ENCODE data around the gene TBX19.

The TBX19 gene

DNA sequence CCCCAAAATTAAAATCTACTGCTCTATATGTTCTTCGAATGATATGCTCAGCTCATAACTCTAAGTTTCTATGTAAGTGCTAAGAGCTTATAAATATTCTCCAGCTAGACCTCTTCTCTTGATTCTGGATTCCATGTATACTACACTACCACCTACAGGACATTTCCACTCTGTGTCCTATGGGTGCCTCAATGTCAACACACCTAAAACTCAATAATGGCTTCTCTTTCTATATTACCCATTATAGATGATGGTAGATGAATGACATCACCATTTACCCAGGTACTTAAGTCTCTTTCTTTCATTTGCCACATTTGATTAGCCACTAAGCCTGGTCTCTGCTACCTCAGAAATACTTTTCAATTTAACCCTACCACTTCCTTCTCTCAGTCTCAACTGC is 41.3 kb downstream of the TBX19 start:
- no peak for DNase-seq

DNA sequence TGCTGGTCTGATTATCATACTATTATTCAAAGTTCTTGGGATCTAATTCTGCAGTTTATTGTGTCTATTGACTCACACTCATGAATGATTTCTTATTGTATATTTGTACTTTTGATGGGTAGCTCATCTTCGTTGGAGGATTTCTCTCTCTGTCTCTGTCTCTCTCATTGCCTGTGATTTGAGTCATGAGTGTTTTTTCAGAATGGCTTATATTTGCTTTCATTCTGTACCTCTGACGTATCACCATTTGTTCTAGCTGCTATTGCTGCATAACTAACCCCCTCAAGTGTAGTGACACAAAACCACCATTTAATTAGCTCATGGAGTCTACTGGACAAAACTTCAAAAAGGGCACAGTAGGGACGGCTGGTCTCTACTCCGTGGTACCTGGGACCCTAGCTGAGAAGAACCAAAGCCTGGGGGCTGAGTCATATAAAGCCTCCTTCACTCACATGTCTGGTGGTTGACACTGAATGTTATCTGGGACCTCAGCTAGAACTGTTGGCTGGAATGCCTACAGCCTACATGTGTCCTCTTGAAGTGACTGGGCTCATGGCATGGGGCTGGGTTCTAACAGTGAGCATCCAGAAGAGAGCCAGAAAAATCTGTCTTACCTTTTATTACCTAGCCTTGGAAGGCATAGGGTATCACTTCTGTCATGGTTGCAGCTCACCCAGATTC is 44.2 kb downstream of the TBX19 start:
- no peak for DNase-seq

DNA sequence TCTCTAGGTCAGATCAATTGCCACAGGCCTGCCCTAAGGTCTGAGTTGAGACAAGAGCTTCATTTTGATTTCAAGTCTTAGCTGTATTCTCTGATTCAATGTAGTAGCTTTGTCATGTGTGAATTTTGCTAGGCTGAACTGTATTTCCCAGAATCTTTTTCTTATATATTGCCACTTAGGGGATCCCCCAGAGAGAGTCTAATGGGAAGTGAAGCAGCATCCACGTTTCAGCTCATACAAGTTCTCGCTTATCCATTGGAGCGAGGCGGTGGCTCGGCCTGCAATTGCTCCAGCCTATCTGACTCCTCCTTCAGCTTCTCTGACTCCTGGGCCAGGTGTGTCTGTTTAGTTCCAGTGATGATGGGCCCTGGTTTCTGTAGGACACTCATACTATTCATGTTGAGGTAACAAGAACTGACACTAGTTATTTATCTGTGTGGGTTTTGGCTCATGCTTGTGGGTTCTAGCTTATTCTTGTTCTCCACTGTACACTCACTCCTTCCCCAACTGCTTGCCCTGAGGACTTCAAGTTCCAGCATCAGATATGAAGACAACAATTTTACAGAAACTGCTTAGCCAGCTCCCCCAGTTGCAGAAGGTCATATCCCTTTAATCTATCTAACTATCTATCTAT is 48.2 kb downstream of the TBX19 start:
- no peak for DNase-seq

DNA sequence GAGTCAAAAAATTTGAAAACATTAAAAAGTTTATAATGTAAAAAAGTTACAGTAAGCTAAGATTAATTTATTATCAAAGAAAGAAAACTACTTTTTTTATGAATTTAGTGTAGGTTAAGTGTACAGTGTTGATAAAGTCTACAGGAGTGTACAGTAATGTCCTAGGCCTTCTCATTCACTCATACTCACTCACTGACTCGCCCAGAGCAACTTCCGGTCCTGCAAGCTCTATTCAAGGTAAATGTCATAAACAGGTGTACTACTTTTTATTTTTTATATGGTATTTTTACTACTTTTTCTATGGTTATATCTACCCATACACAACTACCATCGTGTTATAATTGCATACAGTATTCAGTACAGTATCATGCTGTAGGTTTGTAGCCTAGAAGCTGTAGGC is 49.6 kb downstream of the TBX19 start:
- DNase-seq, result no peak

DNA sequence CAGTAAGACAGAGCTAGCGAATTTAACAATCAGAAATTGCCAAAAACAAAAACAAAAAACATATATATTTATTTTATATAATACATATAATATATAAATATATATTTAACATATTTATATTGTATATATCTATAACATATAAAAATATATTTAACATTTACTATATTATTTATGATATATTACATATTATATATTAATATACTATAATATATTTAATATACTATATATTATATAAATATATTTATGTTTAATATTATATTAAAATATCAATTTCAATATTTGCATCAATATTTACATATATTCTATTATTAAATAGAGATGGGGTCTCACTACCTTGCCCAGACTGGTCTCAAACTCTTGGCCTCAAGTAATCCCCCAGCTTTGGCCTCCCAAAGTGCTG is 50.9 kb downstream of the TBX19 start:
- DNase-seq, result no peak

DNA sequence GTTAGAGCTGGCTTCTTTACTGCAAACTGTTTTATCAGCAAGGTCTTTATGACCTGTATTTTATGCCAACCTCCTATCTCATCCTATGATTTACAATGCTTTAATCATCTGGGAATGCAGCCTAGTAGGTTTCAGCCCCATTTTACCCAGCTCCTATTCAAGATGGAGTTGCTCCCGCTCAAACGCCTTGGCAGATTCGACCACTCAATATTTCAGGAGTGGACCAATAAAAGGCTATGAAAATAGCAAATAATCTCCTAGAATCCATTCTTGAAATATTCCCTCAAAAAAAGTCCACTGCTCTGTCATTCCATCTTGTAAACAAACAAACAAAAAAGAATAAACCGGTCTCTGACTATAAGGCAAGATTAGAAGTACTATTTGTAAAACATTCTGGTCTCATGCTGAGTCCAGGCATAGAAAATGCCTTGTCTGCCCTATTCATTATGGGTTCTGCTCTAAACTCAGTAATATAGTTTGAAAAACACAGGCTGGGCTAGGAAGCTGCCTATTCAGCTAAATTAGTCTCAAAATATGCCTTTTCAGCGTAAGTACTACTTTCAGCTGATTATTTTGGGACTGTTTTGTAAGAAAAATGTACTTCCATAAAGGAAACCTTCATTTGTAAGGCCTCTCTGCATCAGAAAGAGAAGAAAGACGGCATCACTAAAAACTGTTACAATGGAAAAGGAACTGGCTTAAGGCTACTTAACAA is 53.0 kb downstream of the TBX19 start:
- DNase-seq, result no peak

DNA sequence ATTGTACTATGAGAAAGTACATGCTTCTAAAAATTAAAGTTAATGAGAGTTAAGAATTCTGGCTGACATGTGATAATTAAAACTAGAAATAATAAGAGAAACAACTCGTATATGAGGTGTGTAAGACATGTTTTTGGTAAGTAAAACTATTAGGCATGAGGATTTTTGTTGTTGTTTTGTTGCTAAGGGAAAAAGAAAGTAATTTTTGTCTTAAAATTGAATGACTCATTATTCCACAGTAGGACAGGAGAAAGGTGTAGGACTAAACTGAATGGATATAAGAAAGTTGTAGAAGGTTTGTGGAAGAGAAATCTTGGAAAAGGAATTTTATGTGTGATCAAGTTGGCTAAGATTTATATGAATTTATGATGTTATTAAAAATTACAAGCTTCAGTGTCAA is 54.8 kb downstream of the TBX19 start:
- no peak for DNase-seq

DNA sequence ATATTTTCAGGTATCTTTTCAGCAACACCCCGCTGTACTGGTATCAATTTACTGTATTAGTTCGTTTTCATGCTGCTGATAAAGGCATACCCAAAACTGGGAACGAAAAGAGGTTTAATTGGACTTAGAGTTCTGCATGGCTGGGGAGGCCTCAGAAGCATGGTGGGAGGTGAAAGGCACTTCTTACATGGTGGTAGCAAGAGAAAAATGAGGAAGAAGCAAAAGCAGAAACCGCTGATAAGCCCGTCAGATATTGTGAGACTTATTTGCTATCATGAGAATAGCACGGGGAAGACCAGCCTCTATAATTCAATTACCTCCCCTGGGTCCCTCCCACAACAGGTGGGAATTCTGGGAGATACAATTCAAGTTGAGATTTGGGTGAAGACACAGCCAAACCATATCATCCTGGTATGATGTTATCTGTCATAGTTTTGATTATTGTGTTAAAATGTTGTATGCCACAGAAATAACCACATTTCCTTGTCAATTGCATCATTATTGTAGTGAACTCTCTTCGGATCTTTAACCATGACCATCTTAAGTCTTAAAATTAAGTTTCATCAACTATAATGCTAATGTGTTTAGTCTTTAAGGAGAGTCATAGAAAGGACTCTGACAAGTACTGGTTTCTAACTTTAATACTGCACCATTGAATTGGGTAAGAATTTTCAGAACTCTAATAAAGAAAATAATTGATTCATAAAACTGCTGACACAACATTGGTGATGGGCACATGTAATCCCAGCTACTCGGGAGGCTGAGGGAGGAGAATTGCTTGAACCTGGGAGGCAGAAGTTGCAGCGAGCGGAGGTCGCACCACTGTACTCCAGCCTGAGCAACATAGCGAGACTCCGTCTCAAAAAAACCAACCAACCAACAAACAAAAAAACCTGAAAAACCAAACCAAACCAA is 58.2 kb downstream of the TBX19 start:
- no peak for DNase-seq

DNA sequence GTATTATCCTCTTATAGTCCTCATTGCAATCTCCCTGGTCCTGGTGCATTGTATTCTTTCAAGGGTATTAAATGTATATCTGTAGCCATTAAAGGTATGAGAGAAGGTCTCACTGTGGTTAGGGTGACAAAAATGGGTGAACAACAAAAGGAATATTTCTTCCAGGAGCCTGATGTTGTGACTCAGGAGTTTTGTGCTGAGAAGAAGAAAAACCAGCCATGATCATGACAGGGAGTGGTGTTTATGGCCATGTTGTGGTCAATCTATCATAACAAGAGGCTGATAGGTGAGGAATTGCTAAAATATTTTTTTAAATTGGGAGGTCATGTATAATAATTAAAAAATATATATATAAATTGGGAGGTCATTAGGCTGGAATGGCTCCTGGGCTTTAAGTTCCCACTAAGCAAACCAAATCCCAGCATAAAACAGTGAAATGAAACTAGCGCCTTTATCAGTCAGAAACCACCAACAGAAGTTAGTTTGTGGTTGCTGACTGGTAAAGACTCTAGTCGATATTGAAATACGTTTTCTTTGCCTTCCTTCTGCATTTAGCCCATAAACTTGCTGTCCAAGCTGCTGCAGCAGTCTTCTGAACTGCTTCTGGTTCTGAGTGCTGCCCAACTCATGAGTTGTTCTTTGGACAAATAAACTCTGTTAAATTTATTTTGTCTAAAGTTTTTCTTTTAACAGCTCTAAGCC is 60.3 kb downstream of the TBX19 start:
- no peak for DNase-seq

DNA sequence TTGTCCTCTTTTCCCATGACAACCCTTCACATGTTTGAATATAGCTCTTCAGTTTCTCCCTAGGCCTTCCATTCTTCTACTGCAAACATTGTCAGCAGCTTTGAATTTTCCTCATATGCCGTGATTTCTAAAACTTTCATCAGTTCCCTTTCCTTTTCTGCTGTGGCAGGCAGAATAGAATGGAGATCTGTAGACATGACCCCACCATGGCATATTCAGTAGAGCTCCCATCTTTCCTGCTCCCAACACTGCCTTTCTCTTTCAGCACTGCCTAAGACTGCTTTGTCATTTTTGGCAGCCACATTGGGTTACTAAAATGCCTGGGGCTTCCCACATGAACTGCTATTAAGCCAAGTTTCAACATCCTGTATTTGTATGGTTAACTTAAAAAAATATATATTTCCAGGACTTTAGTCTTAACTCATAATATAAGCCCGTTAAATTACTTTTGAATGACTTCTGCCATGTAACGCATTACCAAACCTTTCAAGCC is 60.9 kb downstream of the TBX19 start:
- DNase-seq, result no peak

DNA sequence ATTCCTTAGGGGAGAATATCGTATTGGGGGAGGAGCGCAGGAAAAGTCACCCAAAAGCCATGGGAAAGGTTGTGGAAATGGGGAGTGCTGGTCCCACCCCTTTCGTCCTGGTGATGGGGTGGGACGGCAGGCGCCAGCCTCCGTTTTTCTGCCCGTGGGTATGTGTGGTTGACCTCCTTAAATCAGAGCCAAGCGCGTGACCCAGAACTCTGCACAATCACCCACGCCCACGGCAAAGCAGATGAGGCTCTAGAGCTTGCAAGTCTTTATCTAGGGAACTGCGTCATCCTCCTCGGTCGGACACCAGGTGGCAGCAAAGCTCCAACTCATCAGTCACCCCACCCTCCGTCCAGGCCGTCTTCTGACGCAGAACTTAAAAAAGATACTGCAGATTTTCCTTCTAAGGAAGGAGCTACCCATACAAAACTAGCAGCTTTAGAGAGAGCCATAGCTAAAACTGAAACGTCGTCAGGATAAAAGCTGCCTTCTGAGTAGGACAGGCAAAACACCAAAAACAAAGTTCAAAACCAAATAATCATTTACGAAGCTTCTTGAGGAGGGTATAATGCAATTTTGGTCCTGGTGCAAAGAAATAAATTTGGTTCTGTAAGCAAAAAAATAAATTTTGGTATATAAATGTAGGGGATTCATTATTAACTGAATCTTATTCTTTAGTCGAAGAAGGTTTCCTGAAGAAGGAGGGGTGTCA is 62.0 kb downstream of the TBX19 start:
- peak; percentile 74 for DNase-seq

DNA sequence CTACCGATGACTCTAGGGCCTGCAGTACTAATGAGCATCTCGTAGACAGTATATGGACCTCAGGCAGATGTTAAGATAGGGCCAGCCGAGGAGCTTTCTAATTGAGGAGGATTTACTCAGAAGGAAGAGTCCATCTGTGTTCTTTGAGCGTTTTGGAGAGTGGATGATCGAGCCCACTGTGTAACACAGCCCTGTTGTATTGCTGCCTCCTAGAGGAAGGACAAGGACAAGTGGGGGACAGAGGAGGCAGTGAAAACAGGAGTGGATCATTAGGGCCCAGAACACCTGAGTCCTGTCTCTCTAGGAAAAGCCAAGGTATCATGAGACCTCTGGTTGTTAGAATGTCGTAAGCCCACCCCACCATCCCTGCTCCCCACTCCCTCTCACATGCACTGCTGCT is 62.9 kb downstream of the TBX19 start:
- no peak for DNase-seq

DNA sequence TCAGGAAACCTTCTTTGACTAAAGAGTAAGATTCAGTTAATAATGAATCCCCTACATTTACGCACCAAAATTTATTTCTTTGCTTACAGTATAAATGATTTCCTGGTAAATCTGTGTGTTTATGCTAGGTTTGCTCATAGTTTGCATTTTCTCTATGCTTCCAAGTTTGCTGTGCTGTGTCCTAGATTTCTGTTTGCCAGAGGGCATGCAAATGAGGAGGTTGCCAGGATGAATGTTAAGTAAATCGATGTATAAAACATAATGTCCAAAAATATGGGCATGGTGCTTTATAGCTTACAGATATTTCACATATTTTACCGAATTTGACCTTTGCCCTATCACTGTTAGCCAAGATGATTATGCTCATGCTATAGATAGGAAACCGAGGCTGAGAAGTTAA is 63.8 kb downstream of the TBX19 start:
- DNase-seq, result no peak

DNA sequence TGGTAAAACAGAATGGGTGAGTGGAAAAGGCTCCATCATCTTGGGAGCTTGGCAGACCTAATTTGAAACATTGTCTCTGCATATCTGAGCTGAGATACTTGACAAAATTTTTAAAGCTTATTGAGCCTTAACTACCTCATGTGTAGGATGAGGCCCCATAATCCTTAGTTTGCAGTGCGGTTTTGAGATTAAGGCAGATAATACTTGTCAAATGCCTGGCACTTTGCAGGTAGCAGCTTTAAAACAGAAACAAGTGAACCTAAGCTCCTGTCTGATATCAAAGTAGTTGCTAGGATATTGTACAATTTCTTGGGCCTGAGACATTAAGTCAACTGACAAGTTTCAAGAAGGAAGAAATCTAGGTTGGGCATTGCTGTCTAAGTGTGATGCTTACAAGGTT is 65.3 kb downstream of the TBX19 start:
- no peak for DNase-seq

DNA sequence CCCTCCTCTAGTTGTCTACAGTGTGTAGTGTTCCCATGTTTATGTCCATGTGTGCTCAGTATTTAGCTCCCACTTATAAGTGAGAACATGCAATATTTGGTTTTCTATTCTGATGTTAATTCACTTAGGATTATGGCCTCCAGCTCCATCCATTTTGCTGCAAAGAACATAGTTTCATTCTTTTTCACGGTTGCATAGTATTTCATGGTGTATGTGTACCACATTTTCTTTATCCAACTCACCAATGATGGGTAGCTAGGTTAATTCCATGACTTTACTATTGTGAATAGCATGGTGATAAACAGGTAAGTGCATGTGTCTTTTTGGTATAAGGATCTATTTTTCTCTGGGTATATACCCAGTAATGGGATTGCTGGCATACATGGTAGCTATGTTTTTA is 67.0 kb downstream of the TBX19 start:
- DNase-seq, result no peak

DNA sequence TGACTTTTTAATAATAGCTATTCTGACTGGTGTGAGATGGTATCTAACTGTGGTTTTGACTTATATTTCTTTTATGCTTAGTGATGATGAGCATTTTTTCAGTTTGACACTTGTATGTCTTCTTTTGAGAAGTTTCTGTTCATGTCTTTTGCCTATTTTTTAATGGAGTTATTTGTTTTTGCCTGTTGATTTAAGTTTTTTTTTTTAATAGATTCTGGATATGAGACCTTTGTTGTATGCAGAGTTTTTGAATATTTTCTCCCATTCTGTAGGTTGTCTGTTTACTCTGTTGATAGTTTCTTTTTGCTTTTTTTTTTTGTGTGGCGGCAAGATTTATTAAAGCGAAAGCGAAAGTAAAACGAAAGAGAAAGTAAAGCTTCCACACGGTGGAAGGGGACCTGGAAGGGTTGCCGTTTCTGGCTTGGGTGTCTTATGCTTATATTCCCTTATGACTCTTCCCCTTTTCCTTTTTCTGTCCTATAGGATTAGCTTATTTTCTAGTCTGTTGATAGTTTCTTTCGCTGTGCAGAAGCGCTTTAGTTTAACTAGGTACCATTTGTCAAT is 67.6 kb downstream of the TBX19 start:
- no peak for DNase-seq

DNA sequence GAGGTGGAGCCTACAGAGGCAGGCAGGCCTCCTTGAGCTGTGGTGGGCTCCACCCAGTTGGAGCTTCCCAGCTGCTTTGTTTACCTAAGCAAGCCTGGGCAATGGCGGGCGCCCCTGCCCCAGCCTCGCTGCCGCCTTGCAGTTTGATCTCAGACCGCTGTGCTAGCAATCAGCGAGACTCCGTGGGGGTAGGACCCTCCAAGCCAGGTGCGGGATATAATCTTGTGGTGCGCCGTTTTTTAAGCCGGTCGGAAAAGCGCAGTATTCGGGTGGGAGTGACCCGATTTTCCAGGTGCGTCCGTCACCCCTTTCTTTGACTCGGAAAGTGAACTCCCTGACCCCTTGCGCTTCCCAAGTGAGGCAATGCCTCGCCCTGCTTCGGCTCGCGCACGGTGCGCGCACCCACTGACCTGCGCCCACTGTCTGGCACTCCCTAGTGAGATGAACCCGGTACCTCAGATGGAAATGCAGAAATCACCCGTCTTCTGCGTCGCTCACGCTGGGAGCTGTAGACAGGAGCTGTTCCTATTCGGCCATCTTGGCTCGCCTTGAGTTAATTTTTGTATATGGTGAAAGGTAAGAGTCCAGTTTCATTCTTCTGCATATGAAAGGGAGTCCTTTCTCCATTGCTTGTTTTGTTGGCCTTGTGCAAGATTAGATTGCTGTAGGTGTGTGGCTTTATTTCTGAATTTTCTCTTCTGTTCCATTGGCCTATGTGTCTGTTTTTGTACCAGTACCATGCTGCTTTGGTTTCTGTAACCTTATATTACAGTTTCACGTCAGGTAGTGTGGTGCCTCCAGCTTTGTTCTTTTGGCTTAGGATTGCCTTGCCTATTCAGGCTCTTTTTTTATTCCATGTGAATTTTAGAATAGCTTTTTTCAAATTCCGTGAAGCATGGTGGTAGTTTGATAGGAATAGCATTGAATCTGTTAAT is 73.9 kb downstream of the TBX19 start:
- peak; percentile 40 for DNase-seq

DNA sequence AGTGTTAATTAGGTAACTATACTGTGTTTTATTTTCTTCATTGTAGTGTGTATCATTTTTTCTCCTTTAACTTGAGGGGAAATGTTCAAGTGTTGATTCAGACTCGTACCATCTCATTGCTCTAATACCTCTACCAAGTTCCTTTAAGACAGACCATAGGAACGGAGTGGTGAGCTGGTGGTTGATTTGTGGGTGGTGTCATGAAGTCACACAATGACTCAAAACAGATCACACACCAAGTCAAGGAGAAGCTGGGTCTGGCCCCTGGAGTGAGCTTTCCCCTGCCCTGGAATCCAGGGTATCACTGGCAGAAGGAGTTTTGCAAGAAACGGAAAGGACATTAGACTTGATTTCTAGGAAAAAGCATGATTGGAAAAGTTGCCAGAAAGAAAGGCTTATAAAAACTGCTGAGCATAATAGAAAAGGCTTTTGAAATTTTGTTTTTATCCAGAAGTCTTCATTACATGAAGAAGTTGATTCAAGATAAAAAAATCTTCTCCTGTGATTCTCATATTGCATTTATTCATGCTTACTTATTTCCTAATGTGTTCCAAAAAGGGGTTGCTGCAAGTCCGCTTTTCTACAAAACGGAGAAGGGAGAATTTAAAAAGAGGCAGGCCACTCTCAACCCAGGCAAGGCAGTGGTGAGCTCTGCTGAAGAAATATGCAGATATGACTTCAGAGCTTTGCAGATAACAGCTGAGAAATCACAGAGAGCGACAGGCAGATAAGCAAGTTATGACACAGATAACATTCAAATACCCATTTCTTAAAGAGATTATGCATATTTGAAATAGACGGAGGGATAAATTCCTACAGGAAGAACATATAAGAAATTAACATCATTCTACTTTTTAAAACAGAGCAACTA is 79.7 kb downstream of the TBX19 start:
- no peak for DNase-seq

DNA sequence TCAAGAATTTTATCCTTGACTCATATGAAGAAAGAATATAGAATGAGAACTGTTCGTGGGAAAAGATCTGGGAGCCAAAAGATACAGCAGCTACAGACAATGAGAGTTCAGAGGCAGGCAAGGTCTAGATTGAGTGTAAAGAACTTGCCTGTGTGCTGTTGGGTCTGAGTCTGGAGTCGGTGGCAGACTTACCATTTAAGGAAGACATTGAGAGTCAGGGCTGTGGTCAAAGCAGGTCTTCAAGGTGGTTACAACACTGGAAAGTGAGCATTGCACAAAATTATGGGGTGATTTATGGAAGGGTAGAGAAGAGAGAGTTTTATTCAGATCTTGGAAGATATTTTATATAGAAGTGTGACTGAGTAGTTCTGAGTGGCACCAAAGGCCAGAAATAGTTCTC is 80.6 kb downstream of the TBX19 start:
- no peak for DNase-seq

Measured in SHP77 treated with DMSO at 0.1 percent for 48 hours (cell line).